Activated CD8-positive, alpha-beta memory T cell treated with anti-CD3 and anti-CD28 coated beads for 48 hours (primary cell): ENCODE results near the gene SPDYE3.
"Not testable (repeated sequence)": the region's sequence is repeated elsewhere in the genome, so short reads cannot be mapped to it uniquely, and the experiment has no call there.

Experiments used
- DNase-seq, 3 experiments: peaks; one replicate each; pipeline ENCODE4 v3.0.0-alpha.2; 2020; ENCODE audit warnings: low read depth in 2 of 3, low spot score in 2 of 3

The SPDYE3 gene, protein sequence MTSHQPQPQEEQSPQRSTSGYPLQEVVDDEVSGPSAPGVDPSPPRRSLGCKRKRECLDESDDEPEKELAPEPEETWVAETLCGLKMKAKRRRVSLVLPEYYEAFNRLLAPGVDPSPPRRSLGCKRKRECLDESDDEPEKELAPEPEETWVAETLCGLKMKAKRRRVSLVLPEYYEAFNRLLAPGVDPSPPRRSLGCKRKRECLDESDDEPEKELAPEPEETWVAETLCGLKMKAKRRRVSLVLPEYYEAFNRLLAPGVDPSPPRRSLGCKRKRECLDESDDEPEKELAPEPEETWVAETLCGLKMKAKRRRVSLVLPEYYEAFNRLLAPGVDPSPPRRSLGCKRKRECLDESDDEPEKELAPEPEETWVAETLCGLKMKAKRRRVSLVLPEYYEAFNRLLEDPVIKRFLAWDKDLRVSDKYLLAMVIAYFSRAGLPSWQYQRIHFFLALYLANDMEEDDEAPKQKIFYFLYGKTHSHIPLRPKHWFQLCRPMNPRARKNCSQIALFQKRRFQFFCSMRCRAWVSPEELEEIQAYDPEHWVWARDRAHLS

DNA sequence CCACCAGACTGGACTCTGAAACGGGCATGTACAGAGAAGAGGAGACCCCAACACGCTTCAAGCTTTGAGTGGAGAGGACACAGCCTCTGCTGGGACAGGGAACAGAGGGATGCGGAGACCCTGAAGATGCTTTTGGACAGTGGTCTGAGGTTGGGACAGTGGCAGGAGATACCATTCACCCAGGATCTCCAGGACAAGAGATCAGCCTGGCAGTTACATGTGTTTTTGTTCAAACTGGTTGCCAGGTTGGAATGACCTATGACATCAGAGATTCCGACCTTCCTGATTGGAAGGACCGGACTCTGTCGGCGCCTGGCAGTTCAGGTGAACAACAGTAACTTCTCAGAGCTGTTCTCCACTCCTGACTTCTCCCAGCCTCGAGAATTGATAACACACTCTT, at the start of gene SPDYE3:
SPDYE3 (plus strand) TSS at position 301 of the 400 bp plus-strand sequence. CDS start 184 bp downstream, outside the sequence.
- not testable (repeated sequence) for DNase-seq

DNA sequence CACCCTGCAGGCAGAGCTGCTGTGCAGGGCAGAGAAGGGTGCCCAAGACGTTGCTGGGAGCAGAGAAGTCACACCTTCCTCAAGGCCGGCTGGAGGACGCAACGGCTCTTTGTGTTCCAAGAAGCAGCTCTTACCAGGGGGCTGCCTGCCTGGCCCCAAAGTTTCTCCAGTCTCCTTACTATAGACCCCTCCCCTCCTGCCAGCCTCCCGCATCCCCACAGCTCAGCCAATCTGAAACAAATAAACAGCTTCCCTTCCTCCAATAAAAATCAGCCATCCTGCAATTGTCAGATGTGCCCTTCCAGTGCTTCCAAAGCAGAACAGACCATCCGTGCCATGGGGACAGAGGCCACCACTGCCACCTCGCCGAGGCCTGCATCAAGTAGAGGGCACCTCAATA, 47.5 kb upstream of the SPDYE3 start:
- not testable (repeated sequence) for DNase-seq

DNA sequence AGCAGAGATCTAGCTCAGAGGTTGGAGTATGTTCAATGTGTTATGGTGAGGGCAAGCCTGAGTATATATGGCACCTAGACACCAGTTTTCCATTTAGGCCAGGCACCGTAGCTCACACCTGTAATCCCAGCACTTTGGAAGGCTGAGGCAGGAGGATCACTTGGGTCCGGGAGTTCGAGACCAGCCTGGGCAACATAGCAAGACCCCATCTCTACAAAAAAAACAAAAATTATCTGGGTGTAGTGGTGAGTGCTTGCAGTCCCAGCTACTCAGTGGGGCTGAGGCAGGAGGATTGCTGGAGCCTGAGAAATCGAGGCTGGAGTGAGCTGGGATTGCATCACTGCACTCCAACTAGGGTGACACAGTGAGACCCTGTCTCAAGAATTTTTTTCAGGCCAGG, 44.6 kb upstream of the SPDYE3 start:
- DNase-seq: not testable (repeated sequence)

DNA sequence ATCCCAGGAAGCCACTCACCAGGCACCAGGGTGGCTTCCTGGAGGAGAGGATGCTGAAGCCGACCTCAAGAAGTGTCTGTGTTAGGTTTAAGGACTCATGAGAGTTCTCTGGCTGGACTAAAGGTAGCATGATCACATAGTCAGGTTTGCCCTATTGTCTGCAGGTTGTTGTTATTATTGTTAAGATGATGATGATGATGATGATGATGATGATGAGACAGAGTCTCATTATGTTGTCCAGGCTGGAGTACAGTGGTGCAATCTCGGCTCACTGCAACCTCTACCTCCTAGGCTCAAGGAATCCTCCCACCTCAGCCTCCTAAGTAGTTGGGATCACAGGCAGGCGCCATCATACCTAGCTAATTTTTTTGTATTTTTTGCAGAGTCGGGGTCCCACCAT, 43.3 kb upstream of the SPDYE3 start:
- DNase-seq: not testable (repeated sequence)

DNA sequence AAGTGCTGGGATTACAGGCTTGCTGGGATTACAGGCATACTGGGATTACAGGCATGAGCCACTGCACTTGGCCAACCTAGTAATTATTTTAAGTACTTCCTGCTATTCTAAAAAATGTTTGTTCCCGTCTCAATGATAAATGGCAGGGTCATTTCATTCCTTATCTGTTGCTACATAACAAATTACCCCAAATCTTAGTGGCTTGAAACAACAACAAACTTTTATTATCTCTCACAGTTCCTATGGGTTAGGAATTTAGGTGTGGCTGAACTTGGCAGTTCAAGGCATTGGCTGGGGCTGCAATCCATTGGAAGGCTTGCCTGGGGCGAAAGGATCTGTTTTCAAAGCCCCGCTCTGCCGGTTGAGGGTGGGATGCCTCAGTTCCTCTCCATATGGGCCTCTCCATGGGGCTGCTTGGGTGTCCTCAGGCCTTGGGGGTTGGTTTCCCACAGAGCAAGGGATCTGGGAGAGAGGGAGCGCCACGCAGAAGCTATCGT, 42.8 kb upstream of the SPDYE3 start:
- not testable (repeated sequence) for DNase-seq

DNA sequence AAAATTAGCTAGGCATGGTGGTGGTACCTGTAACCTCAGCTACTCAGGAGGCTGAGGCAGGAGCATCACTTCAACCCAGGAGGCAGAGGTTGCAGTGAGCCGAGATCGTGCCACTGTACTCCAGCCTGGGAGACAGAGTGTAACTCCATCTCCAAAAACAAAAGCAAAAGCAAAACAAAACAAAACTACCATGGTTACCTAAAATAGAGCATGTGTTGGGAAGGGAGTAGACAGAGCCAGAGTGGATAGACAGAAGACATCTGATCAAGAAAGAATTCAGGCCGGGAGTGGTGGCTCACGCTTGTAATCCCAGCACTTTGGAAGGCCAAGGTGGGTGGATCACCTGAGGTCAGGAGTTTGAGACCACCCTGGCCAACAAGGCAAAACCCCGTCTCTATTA, 41.7 kb upstream of the SPDYE3 start:
- DNase-seq: not testable (repeated sequence)

DNA sequence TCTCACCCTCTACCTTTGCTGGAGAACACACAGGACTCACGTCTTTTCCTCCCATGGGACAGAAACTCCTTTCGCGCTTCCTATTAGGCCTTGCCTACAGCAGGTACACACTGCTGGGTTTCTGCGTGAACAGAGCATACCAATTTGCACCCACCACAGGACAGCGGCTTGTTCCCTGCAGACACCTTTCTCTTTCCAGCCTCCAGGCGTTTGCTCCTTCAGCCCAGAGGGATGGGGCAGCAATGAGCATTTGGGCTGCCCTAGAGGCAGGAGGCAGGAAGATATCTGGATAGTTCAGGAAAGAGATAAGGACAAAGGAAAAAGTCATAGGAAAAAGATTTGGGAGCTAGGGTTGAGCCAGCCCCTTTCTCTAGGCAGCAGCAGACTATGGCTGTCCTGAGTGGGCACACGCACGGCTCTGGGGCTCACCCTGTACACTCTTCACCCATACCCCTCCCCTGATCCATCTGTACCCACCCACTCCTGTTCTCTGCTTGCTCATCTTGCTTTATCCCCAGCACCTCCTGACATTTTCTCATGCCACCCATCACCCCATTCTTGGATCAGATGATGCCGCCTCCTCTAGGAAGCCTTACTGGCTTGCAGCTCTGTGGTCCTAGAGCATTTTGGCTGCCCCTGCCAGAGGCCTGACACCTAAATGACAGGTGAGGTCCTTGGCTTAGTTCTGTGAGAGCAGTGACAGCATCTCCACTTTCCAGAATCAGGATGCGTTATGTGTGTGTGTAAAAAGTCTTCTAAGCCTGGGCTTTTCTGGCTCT, 40.7 kb upstream of the SPDYE3 start:
- DNase-seq: no peak

DNA sequence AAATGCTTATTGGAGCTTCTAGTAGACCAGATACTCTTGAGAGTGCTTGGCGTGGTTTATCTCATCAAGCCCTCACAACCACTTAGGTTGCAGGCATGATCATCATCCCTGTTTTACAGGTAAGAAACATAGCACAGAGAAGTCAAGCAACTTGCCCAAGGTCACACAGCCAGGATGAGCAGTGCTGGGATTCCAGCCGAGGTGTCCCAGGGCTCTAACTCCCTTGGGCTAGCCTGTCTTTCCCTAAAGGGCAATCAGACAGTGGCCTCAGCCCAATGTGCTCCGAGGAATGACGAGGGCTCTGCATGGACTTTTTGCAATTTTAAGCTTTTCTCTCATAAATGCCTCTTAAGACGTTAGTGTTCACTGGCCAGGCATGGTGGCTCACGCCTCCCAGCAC, 39.9 kb upstream of the SPDYE3 start:
- no peak for DNase-seq

DNA sequence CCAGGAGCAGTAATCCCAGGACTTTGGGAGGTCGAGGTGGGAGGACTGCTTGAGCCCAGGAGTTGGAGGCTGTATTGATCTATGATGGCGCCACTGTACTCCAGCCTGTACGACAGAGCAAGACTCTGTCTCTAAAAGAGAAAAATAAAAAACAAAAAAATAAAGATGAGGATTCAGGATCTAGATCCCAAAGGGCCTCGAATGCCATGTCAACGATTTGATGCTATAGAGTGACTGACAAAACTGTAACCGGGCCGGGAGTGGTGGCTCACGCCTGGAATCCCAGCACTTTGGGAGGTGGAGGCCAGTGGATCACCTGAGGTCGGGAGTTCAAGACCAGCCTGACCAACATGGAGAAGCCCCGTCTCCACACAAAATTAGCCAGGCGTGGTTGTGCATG, 38.6 kb upstream of the SPDYE3 start:
- not testable (repeated sequence) for DNase-seq

DNA sequence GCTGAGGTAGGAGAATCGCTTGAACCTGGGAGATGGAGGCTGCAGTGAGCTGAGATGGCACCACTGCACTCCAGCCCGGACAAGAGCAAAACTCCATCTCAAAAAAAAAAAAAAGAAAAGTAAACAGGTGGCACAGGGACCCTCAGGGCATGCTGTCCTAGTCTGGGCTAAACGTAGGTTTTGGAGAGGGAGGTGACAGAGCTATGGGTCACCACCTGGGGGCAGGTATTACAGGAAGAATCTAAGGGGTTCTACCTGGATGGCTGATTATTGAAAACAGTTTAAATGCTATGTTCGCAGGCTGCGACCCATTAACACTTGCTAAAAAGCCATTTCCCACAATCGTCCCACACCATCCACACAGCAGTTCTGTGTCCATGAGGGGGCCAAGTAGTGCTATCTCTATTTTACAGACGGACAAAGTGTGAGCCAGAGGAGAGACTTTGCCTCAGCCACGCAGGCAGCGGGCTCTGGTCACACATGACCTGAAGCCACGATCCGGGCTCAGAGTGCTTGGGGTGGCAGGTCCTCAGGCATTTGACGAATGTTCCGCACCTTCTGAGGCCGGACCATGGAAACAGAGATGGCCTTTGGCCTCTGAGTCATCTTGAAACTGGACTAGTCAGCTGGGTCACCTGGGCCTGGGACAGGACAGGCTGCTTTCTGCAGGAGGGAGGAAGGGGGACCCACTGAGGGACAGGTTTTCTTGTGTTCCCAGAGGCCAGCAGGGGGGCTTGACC, 38.0 kb upstream of the SPDYE3 start:
- not testable (repeated sequence) for DNase-seq

DNA sequence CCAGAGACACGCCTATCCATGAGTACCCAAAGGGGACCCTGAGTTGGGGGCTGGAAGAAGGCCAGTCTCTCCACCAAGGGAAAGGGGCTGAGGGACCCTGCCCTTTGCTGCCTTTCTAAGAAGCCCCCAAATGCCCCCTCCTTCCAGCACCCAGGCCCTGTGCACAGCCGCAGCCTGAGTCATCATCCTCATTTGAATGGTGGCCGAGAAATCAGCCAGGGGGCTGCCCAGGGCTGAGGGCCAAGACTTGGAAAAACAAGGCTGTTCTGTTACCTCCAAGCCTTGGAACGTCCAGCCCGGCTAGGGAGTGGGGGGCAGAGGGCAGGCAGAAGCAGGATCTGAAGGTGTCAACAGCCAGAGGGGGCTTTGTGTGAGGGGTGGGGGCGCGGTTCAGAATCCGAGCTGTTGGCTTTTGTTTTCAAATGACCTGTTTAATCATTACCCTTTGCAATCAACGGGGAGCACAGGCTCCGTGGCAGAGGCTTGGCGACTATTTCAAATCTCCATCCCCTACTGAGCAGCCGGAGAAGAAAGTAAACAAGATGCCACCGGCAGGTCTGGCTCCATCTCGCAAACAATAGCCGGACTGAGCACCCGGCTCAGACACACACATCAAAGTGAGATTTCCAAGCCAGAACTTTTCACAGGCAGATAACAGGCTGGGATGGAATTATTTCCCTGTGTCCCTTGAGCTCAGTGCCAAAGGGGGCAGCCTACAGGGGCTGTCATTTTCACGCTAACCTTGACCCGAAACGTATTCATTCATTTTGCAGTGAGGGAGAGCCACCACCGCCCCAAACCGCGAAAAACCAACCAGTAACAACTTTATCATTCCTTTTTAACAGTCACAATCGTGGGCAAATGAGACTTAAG, 37.2 kb upstream of the SPDYE3 start:
- not testable (repeated sequence) for DNase-seq

DNA sequence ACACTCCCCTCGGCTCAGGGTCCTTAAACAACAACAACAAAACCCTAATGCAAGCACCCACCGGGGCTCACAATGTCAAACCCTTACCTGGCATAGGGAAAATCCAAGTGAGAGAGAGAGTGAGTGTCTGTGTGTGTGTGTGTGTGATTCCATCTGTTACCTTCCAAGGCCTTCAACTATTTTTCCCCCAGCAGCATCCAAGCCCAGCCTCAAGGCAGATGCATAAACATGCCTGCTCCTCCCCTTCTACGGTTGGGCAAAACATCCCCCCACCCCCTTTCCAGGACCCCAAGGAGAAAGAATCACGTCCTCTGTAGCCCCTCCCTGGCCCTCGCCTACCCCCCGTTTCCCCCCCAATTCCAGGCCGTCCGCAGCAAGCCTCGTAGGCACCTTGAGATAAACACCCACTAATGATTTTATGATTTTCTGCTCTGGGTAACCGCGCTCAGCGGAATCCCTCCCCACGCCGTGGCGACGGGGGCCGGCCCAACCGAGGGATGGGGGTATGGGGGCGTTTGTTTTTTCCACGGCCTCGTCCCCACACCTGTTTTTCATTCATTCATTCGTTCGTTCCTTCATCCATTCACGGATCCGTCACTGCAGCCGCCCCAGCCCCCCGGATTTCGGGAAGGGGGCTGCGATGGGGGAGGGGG, 36.4 kb upstream of the SPDYE3 start:
- DNase-seq: not testable (repeated sequence)

DNA sequence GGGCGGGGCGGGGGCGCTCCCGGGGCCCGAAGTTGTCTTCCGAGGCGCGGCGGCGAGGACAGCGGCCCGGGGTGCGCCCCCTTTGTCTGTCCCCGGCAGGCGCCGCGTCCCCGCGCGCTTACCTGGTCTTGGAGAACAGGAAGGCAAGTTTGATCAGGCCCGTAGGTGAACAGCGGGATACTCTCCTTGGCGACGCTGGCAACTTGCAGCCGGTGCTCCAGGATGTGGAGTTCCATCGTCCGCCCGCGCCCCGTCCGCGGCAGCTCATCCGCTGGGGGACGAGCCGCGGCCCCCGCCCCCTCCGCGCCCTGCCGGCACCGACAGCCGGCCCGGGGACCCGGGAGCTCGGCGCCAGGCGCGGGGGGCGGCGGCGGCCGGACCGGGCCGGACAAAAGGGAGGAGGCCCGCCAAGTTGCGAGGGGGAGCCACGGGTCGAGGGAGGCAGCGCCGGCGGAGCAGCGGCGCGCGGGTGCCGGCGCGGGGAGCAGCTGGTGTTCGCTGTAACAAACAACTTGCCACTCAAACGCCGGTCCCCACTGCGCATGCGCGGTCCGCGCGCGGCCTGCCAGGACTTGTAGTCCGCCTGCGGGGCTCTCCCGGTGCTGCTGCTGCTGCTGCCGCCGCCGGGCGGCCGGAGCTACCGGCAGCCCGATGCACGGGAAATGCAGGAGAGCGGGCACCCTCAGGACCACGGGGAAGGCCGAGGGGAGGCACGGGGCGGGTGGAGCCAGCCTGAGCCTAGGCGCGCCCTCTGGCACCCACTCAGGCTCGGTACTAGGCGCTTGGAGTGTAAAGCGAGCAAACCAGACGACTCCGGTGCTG, 35.6 kb upstream of the SPDYE3 start:
- peak; percentile 95 to 99 (median 99) for DNase-seq

DNA sequence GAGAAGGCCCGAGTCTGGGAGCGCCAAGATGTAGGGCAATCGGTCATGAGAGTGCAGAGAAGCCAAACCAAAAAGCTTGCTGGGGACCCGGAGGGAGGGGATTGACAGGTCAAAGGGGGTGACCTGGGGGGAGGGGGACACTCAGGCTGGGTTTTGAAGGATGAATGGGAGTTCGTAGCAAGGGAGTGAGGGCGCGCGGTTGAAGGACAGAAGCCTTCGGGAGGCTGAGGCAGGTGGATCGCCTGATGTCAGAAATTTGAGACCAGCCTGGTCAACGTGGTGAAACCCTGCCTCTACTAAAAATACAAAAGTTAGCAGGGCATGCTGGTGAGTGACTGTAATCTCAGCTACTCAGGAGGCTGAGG, 35.0 kb upstream of the SPDYE3 start:
- DNase-seq: not testable (repeated sequence)

DNA sequence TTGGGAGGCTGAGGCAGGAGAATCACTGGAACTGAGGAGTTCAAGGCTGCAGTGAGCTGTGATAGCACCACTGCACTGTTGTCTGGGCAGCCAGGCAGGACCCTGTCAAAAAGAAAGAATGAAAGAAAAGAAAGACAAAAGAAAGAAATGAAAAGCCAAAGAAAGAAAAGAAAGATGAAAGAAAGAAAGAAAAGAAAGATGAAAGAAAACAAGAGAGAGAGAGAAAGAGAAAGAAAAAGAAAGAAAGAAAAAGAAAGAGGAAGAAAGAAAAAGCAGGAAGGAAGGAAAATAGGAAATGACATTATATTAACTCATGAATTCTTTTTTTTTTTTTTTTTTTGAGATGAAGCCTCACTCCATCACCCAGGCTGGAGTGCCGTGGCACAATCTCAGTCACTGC, 32.4 kb upstream of the SPDYE3 start:
- DNase-seq: no peak

DNA sequence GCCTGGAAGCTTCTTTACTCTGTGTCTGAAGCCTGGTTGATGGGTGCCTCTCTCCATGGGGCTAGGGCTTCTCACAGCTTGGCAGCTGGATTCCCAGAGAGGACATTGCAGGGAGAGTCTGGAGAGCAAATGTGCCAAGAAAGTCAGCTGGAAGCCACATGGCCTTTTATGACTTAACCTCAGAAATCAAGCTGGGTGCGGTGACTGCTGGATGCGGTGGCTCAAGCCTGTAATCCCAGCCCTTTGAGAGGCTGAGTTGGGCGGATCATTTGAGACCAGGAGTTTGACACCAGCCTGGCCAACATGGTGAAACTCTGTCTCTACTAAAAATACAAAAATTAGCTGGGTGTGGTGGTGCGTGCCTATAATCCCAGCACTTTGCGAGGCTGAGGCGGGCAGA, 31.4 kb upstream of the SPDYE3 start:
- not testable (repeated sequence) for DNase-seq

DNA sequence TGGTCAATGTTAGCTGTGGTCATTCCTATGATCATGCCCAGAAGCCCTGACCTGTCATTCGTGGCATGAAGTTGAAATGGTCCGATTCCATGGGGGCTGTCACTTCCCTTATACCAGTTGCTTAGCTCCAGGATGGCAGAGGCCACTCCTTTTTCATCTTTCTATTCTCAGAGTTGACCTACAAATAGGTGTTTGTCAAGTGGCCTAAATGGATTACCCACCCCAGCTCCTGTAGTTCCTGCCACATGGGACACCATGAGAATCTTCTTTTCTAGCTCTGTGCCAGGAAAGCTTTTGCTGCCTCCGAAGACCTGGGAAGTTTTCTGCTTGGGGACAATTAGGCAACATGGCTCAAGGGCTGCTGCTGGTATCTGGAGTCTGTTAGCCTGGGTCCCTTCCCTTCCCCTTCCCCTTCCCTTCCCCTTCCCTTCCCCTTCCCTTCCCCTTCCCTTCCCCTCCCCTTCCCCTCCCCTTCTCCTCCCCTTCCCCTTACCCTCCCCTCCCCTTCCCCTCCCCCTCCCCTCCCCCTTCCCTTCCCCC, 25.4 kb upstream of the SPDYE3 start:
- DNase-seq: not testable (repeated sequence)

DNA sequence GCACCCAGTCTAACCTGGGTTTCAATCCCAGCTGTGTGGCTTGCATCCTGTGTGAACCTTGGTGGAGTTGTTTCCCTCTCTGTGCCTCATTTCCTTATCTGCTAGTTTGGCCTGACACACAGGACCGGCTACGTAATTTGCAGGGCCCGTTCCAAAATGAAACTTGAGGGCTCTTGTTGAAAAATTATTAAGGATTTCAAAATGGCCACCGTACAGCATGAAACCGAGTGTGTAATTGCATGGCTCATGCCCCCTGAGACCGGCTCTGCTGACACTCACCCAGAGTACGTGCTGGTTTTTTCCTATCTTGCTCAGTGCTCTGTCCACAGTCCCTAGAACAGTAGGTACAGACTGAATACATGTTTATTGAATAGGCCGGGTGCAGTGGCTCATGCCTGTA, 24.4 kb upstream of the SPDYE3 start:
- DNase-seq: not testable (repeated sequence)
